MM.1S (cell line): ENCODE results near the gene PAPLN.

Experiments used
- DNase-seq: peaks from one replicate; pipeline ENCODE4 v3.0.0-alpha.2; 2015
- H2AFZ ChIP-seq: fragments of 300-600 bp; sonication (generic); 2 replicates; pipeline ENCODE4 v1.6.0; 2016; ENCODE audit warnings: antibody characterized with exemption, low read length
- H3F3A ChIP-seq: fragments of 300-600 bp; sonication (generic); 2 replicates; pipeline ENCODE4 v1.6.1; 2016; ENCODE audit warnings: mild to moderate bottlenecking, antibody characterized with exemption, low read length, moderate library complexity, mixed read lengths; ENCODE audit not compliant: insufficient read depth
- H3K27ac ChIP-seq: fragments of 300-600 bp; sonication (generic); 2 replicates; pipeline ENCODE4 v1.5.1; 2016; ENCODE audit warnings: mild to moderate bottlenecking, low read length
- H3K27me3 ChIP-seq: fragments of 300-600 bp; sonication (generic); replicated peaks from 2 replicates; pipeline ENCODE4 v1.6.0; 2016; ENCODE audit warnings: low read length; ENCODE audit not compliant: insufficient read depth
- H3K36me3 ChIP-seq: fragments of 300-600 bp; sonication (generic); replicated peaks from 2 replicates; pipeline ENCODE4 v1.6.1; 2016; ENCODE audit warnings: mild to moderate bottlenecking, low read length, mixed read lengths; ENCODE audit not compliant: insufficient read depth
- H3K4me1 ChIP-seq: fragments of 300-600 bp; sonication (generic); 2 replicates; pipeline ENCODE4 v1.6.1; 2016; ENCODE audit warnings: low read length, mixed read lengths
- H3K4me2 ChIP-seq: fragments of 300-600 bp; sonication (generic); 2 replicates; pipeline ENCODE4 v1.6.0; 2016; ENCODE audit warnings: low read depth, low read length
- H3K4me3 ChIP-seq: fragments of 300-600 bp; sonication (generic); 2 replicates; pipeline ENCODE4 v1.5.1; 2016; ENCODE audit warnings: low read length, mixed read lengths
- H3K79me2 ChIP-seq: fragments of 300-600 bp; sonication (generic); 2 replicates; pipeline ENCODE4 v1.6.1; 2016; ENCODE audit warnings: mixed run types, low read length, mixed read lengths
- H3K9ac ChIP-seq: fragments of 300-600 bp; sonication (generic); 2 replicates; pipeline ENCODE4 v1.6.1; 2016; ENCODE audit warnings: low read length, mixed read lengths
- H3K9me2 ChIP-seq: fragments of 300-600 bp; sonication (generic); replicated peaks from 2 replicates; pipeline ENCODE4 v1.6.1; 2016; ENCODE audit warnings: mild to moderate bottlenecking, low read length, mixed read lengths; ENCODE audit not compliant: insufficient read depth
- H3K9me3 ChIP-seq: fragments of 300-600 bp; sonication (generic); replicated peaks from 2 replicates; pipeline ENCODE4 v1.6.1; 2016; ENCODE audit warnings: mild to moderate bottlenecking, low read length, mixed read lengths; ENCODE audit not compliant: insufficient read depth
- H4K20me1 ChIP-seq: fragments of 300-600 bp; sonication (generic); 2 replicates; pipeline ENCODE4 v1.6.1; 2016; ENCODE audit warnings: mild to moderate bottlenecking, low read length, moderate library complexity, mixed read lengths; ENCODE audit not compliant: insufficient read depth
- CTCF ChIP-seq: fragments of 300-600 bp; sonication (generic); IDR thresholded peaks from 2 replicates; pipeline ENCODE4 v1.5.1; 2016; ENCODE audit warnings: antibody characterized with exemption, low read length, mixed read lengths
- EZH2 ChIP-seq: fragments of 300-600 bp; sonication (generic); optimal IDR thresholded peaks from 2 replicates; pipeline ENCODE3; 2017; ENCODE audit warnings: low read depth, mild to moderate bottlenecking, antibody characterized with exemption, low read length, mixed read lengths
- EZH2phosphoT487 ChIP-seq: fragments of 300-600 bp; sonication (generic); IDR thresholded peaks from 2 replicates; pipeline ENCODE4 v1.6.1; 2018; ENCODE audit warnings: antibody characterized with exemption, low read length

Gene PAPLN

GRCh38 chr14:73259837-73260236, 22.5 kb downstream of the PAPLN start:
- no peaks in the 10 kb centered on the region for H4K20me1 ChIP-seq
- H3K4me1 ChIP-seq, result no peaks in the 10 kb centered on the region
- TF ChIP-seq CTCF (no peak), EZH2phosphoT487 (no peak), EZH2 (no peak)
- H3K27me3 ChIP-seq, result no peaks in the 10 kb centered on the region
- H3K27ac ChIP-seq, result no peak overlapping the region
- H3K4me3 ChIP-seq, result no peak overlapping the region
- no peaks in the 10 kb centered on the region for H3K36me3 ChIP-seq
- H3K4me2 ChIP-seq, result no peak overlapping the region
- no peaks in the 10 kb centered on the region for H3F3A ChIP-seq
- H2AFZ ChIP-seq, result no peak overlapping the region
- H3K9me3 ChIP-seq, result no peaks in the 10 kb centered on the region
- no peak for DNase-seq
- no peaks in the 10 kb centered on the region for H3K9me2 ChIP-seq
- no peaks in the 10 kb centered on the region for H3K79me2 ChIP-seq
- H3K9ac ChIP-seq, result no peak overlapping the region

- DNase-seq, result no peak
- H3F3A ChIP-seq, result no peaks in the 10 kb centered on the region
These were observed 23.3 kb downstream of the PAPLN start for GRCh38 chr14:73260574-73260973.

GRCh38 chr14:73261075-73261474, 23.8 kb downstream of the PAPLN start:
- H3K4me2 ChIP-seq, result no peak overlapping the region
- no peak overlapping the region for H2AFZ ChIP-seq
- no peak for DNase-seq
- H3K9ac ChIP-seq, result no peak overlapping the region
- H3K4me3 ChIP-seq, result no peak overlapping the region
- H3K4me1 ChIP-seq, result no peaks in the 10 kb centered on the region
- H3K9me3 ChIP-seq, result no peaks in the 10 kb centered on the region
- H3K36me3 ChIP-seq, result no peaks in the 10 kb centered on the region
- no peak for TF ChIP-seq EZH2phosphoT487
- TF ChIP-seq EZH2, result no peak
- TF ChIP-seq CTCF, result no peak
- H4K20me1 ChIP-seq, result no peaks in the 10 kb centered on the region
- no peaks in the 10 kb centered on the region for H3F3A ChIP-seq
- H3K9me2 ChIP-seq, result no peaks in the 10 kb centered on the region
- H3K27me3 ChIP-seq, result no peaks in the 10 kb centered on the region
- no peak overlapping the region for H3K27ac ChIP-seq
- no peaks in the 10 kb centered on the region for H3K79me2 ChIP-seq

More at GRCh38 chr14:73260574-73260973, 23.3 kb downstream of the PAPLN start:
- Histone ChIP-seq H4K20me1 (no peaks in the 10 kb centered on the region), H3K27ac (no peak overlapping the region), H3K4me3 (no peak overlapping the region), H3K9me2 (no peaks in the 10 kb centered on the region), H3K4me2 (no peak overlapping the region), H2AFZ (no peak overlapping the region), H3K27me3 (no peaks in the 10 kb centered on the region), H3K79me2 (no peaks in the 10 kb centered on the region), H3K36me3 (no peaks in the 10 kb centered on the region), H3K4me1 (no peaks in the 10 kb centered on the region), H3K9ac (no peak overlapping the region), H3K9me3 (no peaks in the 10 kb centered on the region)
- TF ChIP-seq EZH2phosphoT487, result no peak

GRCh38 chr14:73261520-73262426, 24.5 kb downstream of the PAPLN start:
- DNase-seq, result no peak
- no peaks in the 10 kb centered on the region for H3K4me1 ChIP-seq

More at GRCh38 chr14:73261520-73262426, 24.5 kb downstream of the PAPLN start:
- no peak overlapping the region for H2AFZ ChIP-seq
- H3K9me3 ChIP-seq, result no peaks in the 10 kb centered on the region
- no peaks in the 10 kb centered on the region for H3K27me3 ChIP-seq
- no peaks in the 10 kb centered on the region for H3K9me2 ChIP-seq
- H4K20me1 ChIP-seq, result no peaks in the 10 kb centered on the region
- no peak overlapping the region for H3K27ac ChIP-seq
- no peaks in the 10 kb centered on the region for H3K79me2 ChIP-seq
- no peak overlapping the region for H3K4me3 ChIP-seq
- no peak for TF ChIP-seq EZH2phosphoT487
- TF ChIP-seq CTCF, result no peak
- TF ChIP-seq EZH2, result no peak
- H3K9ac ChIP-seq, result no peak overlapping the region
- H3K36me3 ChIP-seq, result no peaks in the 10 kb centered on the region
- H3F3A ChIP-seq, result no peaks in the 10 kb centered on the region
- no peak overlapping the region for H3K4me2 ChIP-seq
